NCI-H187 (cell line): ENCODE data around the gene DNPH1.

Experiments used
- DNase-seq, 2 experiments: peaks; one replicate each; lab custom pipeline; 2025; lab: John Stamatoyannopoulos, UW

The DNPH1 gene

DNA sequence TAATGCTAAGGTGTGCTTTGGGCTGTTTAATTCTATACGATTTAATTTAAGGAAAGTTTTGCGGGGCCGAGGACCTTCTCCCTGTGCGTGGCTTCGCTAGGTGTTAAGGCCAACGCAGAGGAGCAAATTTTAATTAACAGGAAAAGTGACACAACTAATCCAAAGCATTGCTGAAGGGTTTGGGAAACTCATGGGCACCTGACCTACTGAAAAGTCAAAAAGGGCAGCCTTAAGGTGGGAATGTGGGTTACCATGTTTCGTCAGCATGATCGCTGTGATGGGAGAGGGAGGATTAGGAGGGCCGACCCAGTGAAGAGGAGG is 47.7 kb downstream of the DNPH1 start:
- no peak for DNase-seq

DNA sequence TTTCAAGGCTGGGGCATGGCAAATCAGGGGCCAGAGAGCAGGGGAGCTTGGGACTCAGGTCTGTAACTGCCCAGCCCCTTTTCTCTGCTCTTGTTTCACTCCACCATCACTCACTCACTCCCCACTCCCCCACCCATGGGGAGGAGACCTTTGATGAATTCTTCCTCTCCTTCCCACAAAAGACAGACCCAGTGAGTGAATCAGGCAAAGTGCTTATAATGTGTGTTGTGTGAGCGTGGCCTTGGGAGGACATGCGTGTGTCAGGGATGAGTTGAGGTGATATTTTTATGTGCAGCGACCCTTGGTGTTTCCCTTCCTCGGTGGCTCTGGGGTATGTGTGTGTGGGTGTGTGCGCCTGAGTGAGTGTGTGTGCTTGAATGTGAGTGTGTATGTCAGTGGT is 48.3 kb downstream of the DNPH1 start:
- no peak for DNase-seq

DNA sequence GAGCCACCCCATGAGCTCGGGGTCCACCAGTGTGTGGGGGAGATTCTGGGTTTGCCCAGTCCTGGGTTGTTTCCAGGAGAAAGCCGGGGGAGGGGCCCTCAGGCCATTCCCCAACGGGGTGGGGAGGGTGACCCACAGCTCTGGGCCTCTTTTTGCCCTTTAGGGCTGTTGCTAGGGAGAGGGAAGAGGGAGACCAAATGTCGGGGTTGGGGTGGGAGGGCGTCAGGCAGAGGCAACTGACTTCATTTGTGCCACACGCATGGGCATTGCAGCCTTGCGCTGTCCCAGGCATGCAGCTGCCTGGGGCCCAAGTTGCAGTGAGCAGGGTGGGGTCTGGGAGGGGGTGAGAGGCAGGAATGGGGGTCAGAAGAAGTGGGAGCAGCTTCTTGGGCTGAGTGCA is 49.2 kb downstream of the DNPH1 start:
- DNase-seq: no peak

DNA sequence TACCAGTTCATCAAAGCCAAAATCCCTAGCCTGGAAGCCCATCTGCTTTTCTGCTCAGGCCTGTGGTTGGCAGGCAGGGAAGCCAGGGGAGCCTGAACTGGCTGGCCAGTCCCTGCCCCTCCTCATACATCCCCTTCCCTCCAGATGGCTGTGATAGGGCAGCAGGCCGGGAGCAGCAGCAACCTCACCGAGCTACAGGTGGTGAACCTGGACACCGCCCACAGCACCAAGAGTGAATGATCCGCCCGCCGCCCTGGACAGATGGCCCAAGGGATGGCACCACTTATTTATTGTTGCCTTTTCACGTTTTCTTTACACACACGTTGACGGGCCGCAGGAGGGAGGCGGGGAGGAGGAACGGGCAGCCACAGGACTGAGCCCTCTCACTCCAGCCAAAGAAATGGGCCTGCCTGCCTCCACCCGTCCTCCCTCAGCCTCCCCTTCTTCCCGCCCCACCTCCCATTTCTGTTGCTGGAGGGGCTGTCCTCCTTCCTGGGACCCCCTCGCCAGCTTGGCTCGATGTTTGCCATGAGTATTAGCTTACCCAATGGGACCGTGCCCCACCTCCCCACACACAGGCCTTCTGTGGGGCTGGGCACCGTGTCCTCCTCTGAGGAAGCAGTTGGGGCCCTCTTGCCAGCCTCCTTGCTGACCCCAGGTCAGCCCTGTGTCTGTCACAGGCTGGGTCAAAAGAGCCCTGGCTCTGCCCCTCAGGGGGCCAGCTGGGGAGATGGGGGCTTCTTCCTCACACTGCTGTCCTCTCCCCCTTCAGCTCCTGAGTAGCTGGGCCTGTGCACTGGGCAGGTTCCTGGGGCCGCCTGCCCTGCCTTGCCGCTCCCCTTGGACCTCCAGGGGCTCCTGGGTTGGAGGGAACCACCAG is 50.1 kb downstream of the DNPH1 start:
- DNase-seq: no peak

DNA sequence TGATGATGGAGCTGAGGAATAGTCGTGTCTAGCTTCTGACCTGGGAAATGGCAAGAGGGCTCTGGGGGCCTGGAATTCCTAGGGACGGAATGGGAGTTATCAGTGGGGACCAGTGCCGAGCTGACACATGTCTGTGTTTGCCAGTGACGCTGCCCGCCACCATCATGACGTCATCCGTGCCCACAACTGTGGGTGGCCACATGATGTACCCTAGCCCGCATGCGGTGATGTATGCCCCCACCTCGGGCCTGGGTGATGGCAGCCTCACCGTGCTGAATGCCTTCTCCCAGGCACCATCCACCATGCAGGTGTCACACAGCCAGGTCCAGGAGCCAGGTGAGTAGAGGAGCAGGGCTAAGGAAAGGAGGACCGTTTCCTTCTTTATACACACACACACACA is 51.1 kb downstream of the DNPH1 start:
- DNase-seq: no peak

DNA sequence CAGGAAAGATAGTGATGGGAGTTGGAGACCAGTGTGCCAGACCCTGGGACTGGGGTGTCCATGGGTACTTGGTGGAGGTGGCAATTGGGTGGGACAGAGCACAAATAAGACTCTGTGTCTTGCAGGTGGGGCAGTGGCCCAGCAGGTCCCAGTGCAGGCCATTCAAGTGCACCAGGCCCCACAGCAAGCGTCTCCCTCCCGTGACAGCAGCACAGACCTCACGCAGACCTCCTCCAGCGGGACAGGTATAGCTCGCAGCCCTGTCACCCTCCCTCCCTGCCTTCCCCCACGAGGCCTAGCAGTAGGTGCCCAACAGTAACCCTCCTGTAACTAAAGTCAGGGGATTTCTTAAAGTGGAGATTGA is 52.9 kb downstream of the DNPH1 start:
- no peak for DNase-seq

DNA sequence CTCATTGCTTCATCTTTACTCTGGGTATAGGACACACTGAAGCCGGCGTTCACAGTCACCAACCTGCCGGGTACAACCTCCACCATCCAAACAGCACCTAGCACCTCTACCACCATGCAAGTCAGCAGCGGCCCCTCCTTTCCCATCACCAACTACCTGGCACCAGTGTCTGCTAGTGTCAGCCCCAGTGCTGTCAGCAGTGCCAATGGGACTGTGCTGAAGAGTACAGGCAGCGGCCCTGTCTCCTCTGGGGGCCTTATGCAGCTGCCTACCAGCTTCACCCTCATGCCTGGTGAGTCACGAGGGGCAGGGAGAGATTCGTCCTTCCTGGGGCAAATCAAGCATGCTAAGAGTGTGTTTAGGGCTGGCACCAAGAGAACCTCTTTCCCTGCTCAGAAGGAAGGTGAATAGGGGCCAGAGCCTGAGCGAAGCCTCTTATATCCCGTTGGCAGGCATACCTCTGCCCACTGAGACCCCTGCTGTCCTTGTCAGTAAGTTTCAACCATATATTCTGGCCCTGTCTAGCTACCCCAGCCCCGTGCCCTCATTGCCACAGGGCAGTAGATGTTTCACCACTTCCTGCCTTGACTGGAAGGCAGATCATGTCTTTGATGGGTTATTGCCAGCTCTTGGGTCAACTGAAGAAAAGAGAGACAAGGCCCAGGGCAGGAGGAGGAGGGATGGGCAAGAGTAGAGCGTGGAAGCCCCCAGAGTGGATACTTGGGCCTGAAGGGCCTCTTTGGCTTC is 53.4 kb downstream of the DNPH1 start:
- DNase-seq: no peak
